ENCODE data around the gene ARMC12.

- TF ChIP-seq CTCF (conservative IDR thresholded peaks at IDR 0.05; ENCODE audit: low read depth in 2 of 2) (peak in 1 of 2 experiments; percentile 16; a peak in 1 of 4 replicates), EZH2 (IDR thresholded peaks at IDR 0.05; ENCODE audit: low read depth, unreplicated experiment) (no peak), REST (IDR thresholded peaks at IDR 0.05; ENCODE audit: unreplicated experiment) (no peak)
These were observed 7.9 kb upstream of the ARMC12 start for GRCh38 chr6:35728683-35729678.
